ENCODE data around the gene NR1D2.

DNA sequence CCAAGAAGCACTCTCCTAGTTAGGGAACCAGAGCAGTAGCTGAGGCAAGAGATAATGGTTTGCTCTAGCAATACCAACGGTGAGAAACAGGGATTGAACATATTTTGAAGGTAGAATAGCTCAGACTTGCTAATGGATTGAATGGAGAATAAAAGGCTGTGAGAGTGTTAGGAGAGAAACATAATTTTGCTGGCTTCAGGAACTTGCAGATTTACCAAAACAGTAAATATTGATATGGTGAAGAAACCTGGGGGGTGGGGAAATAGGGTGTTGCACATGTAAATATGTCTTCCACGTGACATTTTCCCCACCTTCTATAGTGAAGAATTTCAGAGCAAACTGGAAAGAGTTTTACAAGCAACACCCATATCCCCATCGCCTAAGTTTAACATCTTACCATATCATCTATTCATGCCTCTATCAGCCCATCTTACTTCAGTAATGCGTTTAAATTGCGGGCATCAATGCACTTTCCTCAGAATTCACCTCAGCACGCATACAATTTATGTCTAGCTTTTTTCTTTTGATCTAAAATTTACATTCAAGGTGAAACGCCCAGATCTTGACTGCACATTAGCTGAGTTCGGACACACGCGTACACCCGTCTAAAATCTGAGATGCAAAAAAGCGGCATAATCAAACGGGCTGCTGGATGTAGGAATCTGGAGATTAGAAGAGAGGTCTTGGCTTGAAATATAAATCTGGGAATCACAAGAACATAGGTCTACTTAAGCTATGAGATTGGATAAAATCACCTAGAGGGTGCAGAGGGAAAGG, 891 bp upstream of the NR1D2 start:
- TF ChIP-seq NANOG (IDR thresholded peaks at IDR 0.05; ENCODE audit: borderline replicate concordance), result no peak
- no peak for TF ChIP-seq EZH2 (IDR thresholded peaks at IDR 0.05; ENCODE audit: low read depth, unreplicated experiment)
- TF ChIP-seq CTCF (conservative IDR thresholded peaks at IDR 0.05; ENCODE audit: low read depth in 2 of 2), result no peak
- no peak for TF ChIP-seq POLR2AphosphoS5 (IDR thresholded peaks at IDR 0.05; ENCODE audit: low read depth)
- no peak for TF ChIP-seq REST (IDR thresholded peaks at IDR 0.05; ENCODE audit: unreplicated experiment)
- TF ChIP-seq ZNF462 (CRISPR knock-in tag; IDR thresholded peaks at IDR 0.05), result no peak
- no peak for TF ChIP-seq CREB1 (CRISPR knock-in tag; IDR thresholded peaks at IDR 0.05; ENCODE audit: low read depth)
- TF ChIP-seq JUNB (IDR thresholded peaks at IDR 0.05; ENCODE audit: unreplicated experiment), result no peak
- TF ChIP-seq STAT1 (IDR thresholded peaks at IDR 0.05; ENCODE audit: unreplicated experiment), result no peak
- no peak for TF ChIP-seq EZH2phosphoT487 (IDR thresholded peaks at IDR 0.05; ENCODE audit: unreplicated experiment)
- TF ChIP-seq ZNF331 (CRISPR knock-in tag; IDR thresholded peaks at IDR 0.05; ENCODE audit: low read depth), result no peak
- no peak for TF ChIP-seq ETS1 (IDR thresholded peaks at IDR 0.05)
- no peak for TF ChIP-seq ZNF114 (CRISPR knock-in tag; IDR thresholded peaks at IDR 0.05)
